ENCODE data around the gene CYP2D6.

- TF ChIP-seq CTCF (conservative IDR thresholded peaks at IDR 0.05) (no peak), EZH2 (IDR thresholded peaks at IDR 0.05; ENCODE audit: low read depth) (no peak)
Observed at GRCh38 chr22:42171946-42172719, 41.5 kb upstream of the CYP2D6 start.
